BLaER1 (cell line): ENCODE data around the gene PCNT.

Source experiments
- H3K27ac ChIP-seq: shearing (Covaris generic); formaldehyde crosslinking; 2 replicates; pipeline ENCODE4 v1.8.1; 2022
- H3K27me3 ChIP-seq: shearing (Covaris generic); formaldehyde crosslinking; 2 replicates; pipeline ENCODE4 v1.8.1; 2022
- H3K36me3 ChIP-seq: shearing (Covaris generic); formaldehyde crosslinking; 2 replicates; pipeline ENCODE4 v1.8.1; 2022
- H3K4me1 ChIP-seq: shearing (Covaris generic); formaldehyde crosslinking; 2 replicates; pipeline ENCODE4 v1.8.1; 2022
- H3K4me2 ChIP-seq: shearing (Covaris generic); formaldehyde crosslinking; 2 replicates; pipeline ENCODE4 v1.8.1; 2022
- H3K4me3 ChIP-seq: shearing (Covaris generic); formaldehyde crosslinking; 2 replicates; pipeline ENCODE4 v1.8.1; 2022
- H3K9ac ChIP-seq: shearing (Covaris generic); formaldehyde crosslinking; 2 replicates; pipeline ENCODE4 v1.8.1; 2022
- H3K9me3 ChIP-seq: shearing (Covaris generic); formaldehyde crosslinking; 2 replicates; pipeline ENCODE4 v1.8.1; 2022
- H4K20me1 ChIP-seq: shearing (Covaris generic); formaldehyde crosslinking; 2 replicates; pipeline ENCODE4 v1.8.1; 2022
- Cebpa-rat ChIP-seq: shearing (Covaris generic); IDR thresholded peaks from 2 replicates; pipeline ENCODE4 v1.8.1; 2022

Gene PCNT, protein sequence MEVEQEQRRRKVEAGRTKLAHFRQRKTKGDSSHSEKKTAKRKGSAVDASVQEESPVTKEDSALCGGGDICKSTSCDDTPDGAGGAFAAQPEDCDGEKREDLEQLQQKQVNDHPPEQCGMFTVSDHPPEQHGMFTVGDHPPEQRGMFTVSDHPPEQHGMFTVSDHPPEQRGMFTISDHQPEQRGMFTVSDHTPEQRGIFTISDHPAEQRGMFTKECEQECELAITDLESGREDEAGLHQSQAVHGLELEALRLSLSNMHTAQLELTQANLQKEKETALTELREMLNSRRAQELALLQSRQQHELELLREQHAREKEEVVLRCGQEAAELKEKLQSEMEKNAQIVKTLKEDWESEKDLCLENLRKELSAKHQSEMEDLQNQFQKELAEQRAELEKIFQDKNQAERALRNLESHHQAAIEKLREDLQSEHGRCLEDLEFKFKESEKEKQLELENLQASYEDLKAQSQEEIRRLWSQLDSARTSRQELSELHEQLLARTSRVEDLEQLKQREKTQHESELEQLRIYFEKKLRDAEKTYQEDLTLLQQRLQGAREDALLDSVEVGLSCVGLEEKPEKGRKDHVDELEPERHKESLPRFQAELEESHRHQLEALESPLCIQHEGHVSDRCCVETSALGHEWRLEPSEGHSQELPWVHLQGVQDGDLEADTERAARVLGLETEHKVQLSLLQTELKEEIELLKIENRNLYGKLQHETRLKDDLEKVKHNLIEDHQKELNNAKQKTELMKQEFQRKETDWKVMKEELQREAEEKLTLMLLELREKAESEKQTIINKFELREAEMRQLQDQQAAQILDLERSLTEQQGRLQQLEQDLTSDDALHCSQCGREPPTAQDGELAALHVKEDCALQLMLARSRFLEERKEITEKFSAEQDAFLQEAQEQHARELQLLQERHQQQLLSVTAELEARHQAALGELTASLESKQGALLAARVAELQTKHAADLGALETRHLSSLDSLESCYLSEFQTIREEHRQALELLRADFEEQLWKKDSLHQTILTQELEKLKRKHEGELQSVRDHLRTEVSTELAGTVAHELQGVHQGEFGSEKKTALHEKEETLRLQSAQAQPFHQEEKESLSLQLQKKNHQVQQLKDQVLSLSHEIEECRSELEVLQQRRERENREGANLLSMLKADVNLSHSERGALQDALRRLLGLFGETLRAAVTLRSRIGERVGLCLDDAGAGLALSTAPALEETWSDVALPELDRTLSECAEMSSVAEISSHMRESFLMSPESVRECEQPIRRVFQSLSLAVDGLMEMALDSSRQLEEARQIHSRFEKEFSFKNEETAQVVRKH (N-terminal part only)

DNA sequence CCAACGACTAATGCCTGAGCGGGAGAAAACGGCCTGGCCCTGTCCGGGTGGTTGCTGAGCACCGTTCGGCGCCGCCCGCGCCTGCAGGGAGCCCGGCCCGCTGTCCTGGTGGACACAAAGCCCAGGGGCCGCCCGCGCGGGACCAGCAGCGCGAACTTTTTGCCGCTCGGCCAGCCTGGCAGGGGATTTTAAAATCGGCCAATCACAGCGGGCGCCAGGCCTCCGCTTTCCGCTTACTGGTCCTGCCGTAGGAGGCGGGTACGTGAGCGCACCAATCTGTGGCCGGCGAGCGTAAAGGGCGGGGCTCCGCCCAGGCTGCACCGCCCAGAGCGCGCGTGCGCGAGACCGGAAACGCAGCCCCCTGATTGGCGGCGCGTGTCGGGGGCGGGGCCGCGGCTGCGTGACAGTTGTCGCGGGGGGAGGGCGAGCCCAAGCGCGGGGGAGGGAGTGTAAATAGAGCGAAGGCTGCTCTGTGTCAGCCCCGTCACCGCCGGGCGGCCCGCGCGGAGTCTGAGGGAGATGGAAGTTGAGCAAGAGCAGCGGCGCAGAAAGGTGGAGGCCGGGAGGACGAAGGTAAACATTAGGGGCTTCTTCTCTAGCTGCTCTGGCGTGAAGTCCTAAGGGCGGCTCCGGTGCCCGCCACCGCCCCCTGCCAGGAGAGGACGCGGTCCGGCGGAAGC, at the start of gene PCNT, which contains the start of gene C21orf58:
Gene PCNT (plus strand): TSS at position 447 of the 680 bp plus-strand sequence. CDS start 73 bp downstream, at position 520.
Gene C21orf58 (minus strand): TSS at position 161 of the 680 bp plus-strand sequence. CDS start 1,132 bp downstream, outside the sequence.
- peak within 1 kb of the TSS; percentile 99 for H3K27ac ChIP-seq
- peak within 1 kb of the TSS; percentile 97 for H3K4me2 ChIP-seq
- H3K9ac ChIP-seq: peak within 1 kb of the TSS; percentile 99
- no peak for TF ChIP-seq Cebpa-rat
- H3K27me3 ChIP-seq: no peaks in the 10 kb centered on the region
- peak within 1 kb of the TSS; percentile 97 for H3K4me3 ChIP-seq
- no peaks in the 10 kb centered on the region for H3K9me3 ChIP-seq
- peaks cover 31% of the 10 kb centered on the region for H3K36me3 ChIP-seq
- peaks cover 48% of the 10 kb centered on the region for H3K4me1 ChIP-seq
- H4K20me1 ChIP-seq: peaks cover 60% of the 10 kb centered on the region

DNA sequence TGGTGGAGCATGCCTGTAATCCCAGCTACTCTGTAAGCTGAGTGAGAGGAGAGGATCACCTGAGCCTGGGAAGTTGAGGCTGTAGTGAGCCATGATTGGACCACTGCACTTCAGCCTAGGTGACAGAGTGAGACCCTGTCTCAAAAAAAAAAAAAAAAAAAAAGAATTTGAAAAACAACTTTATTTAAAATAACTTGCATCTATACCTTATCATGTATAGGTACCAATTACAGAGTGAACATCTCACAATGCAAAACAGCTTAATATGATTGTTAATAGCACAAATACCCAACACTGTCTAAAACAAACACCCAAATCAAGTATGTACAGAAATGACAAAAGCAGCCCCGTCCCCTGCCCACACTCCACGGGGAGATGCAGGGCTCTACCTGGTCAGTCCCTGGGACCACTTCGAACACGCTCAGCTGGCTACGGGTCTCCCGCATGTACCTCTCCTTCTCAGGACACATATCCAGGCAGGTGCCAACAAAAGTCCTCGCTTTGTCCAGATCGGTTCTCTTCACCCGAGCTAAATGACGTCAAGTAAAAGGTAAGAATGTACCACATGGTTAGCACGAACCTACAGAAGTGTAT, 49.1 kb upstream of the PCNT start:
- Histone ChIP-seq H3K4me2 (no peak overlapping the region), H3K4me1 (no peaks in the 10 kb centered on the region), H3K27me3 (0 out of 2 replicates have a peak, but pooled peaks cover 3% of the 10 kb centered on the region), H3K9me3 (no peaks in the 10 kb centered on the region), H3K36me3 (peaks cover 99% of the 10 kb centered on the region), H3K9ac (no peak overlapping the region), H3K27ac (no peak overlapping the region), H3K4me3 (no peak overlapping the region), H4K20me1 (peaks cover 52% of the 10 kb centered on the region)
- TF ChIP-seq Cebpa-rat: no peak

DNA sequence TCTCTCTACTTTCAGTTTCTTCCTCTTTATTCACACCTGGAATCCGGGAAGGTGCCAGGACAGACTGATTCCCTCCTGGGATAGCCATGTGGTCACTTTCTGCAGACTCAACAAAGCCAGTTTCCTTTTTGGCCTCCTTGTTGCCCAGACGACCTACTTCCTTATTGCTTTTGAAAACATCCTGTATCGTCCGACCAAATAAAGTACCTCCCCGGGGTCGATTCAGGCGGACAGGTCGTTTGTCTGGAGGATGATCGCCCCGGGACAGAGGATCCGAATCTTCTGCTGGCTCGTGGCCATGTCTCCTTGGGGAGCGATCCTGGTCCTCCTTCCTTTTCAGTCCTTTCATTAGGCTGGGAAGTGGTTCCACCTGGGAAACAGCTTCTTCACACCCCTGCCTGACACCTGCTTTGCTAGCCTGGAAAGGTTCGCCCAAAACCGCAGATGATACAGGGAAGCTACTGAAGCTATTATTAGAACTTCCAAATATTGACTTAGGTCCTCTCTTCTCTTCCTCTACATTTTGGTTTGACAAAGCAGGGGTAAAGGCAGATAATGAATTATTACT, 39.8 kb upstream of the PCNT start:
- Histone ChIP-seq H3K9ac (peak overlapping the region; percentile 99), H3K4me1 (peaks cover 55% of the 10 kb centered on the region), H3K36me3 (peaks cover 52% of the 10 kb centered on the region), H3K4me2 (peak overlapping the region; percentile 93), H3K4me3 (peak overlapping the region; percentile 99; the same call in 1 of the 2 replicates), H3K27me3 (no peaks in the 10 kb centered on the region), H4K20me1 (peaks cover 67% of the 10 kb centered on the region), H3K27ac (0 out of 2 replicates have a peak overlapping the region, but pooled peaks have one; percentile 4), H3K9me3 (no peaks in the 10 kb centered on the region)
- TF ChIP-seq Cebpa-rat: no peak

DNA sequence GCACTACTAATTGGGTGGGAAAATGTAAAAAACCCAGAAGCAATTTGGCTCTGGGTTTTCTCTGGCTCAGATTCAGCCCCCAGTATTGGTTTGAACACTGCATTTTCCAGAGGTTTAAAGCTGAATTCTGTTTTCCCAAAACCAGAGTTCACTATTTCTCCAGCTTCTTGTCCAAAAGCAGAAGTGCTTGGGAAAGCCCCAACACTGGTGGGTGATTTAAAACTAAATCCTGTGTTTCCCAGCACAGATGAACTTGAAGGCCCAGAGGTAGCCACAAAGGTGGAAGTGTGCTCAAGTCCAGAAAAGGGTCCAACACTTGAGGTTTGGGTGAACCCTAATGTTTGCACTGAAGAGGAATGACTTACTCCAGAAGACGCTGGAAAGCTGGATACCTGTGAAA, 39.2 kb upstream of the PCNT start:
- H3K4me3 ChIP-seq: peak overlapping the region; percentile 99
- no peak overlapping the region for H3K27ac ChIP-seq
- peaks cover 61% of the 10 kb centered on the region for H4K20me1 ChIP-seq
- H3K9ac ChIP-seq: peak overlapping the region; percentile 99
- no peaks in the 10 kb centered on the region for H3K27me3 ChIP-seq
- no peak for TF ChIP-seq Cebpa-rat
- no peaks in the 10 kb centered on the region for H3K9me3 ChIP-seq
- H3K4me1 ChIP-seq: peaks cover 56% of the 10 kb centered on the region
- peaks cover 46% of the 10 kb centered on the region for H3K36me3 ChIP-seq
- H3K4me2 ChIP-seq: peak overlapping the region; percentile 93

DNA sequence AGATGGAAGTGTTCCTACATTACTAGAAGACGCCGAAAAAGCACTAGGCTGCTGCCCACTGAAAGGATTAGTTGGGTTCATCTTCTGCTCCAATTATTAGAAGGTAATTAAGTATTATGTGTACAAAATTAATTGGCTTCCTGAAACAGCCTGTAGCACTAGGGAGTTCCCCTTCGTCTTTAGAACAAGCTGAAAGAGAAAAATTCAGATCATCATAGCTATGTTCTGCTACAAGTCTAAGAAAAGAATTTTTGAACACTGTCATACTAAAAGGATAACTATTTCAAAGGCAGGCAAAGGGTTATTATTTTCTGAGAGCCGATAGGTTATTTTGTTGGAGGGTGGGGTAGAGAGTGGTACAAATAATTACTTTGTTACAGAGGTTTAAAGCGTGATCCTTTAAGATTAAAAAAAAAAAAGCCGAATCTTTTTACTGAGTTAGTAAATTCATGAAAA, 38.7 kb upstream of the PCNT start, which contains the start of gene MCM3AP:
Gene MCM3AP (minus strand): TSS at position 406 of the 456 bp plus-strand sequence. CDS start 325 bp downstream, at position 81.
- Histone ChIP-seq H3K36me3 (peaks cover 41% of the 10 kb centered on the region), H3K4me2 (peak within 1 kb of the TSS; percentile 93), H4K20me1 (peaks cover 56% of the 10 kb centered on the region), H3K4me3 (peak within 1 kb of the TSS; percentile 99), H3K9me3 (no peaks in the 10 kb centered on the region), H3K4me1 (peaks cover 61% of the 10 kb centered on the region), H3K9ac (peak within 1 kb of the TSS; percentile 99), H3K27me3 (no peaks in the 10 kb centered on the region), H3K27ac (peak within 1 kb of the TSS; percentile 98)
- no peak for TF ChIP-seq Cebpa-rat

DNA sequence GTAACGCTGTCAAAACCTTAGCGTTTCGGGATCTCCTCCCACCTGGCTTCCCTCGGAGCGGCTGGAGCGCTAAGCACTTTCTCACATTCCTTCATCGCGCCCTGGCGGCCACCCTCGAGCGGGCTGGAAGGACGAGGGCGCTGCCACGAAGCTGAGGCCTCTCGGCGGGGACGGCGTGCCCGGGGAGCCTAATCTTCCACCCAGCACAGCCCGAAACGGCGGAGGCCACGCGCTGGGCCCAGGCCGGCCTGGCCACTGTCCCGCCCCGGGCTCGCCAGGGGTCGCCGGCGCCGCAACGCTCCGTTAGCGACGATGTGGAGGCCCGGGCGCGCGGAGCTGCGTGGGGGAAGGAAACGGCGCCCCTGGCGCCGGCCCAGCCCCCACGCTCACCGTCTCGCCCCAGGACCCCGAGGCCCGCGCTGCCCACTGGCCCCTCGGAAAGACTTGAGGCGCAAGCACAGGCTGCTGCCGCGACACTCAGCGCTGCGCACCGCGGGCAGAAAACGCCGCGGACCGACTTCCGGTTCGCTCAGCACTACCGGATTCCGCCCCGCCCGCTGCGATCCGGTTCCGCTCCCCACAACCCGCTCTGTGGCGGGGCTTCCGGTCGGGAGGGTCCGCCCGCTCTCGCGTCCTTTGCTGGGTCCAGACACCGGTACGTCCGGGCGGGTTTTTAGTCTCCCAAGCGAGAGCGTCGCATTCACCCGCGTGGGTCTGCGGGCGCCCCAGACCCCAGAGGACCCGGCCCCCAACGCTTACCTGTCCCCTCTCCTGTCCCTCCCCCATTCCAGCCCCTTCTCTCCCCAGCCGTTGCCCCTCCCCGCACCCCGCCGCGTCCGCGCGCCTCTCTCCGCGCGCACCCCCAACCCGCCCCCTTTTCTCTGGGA, 38.0 kb upstream of the PCNT start, which contains the start of gene YBEY:
Gene YBEY (plus strand): TSS at position 582 of the 887 bp plus-strand sequence. CDS start 572 bp downstream, outside the sequence.
- no peaks in the 10 kb centered on the region for H3K27me3 ChIP-seq

DNA sequence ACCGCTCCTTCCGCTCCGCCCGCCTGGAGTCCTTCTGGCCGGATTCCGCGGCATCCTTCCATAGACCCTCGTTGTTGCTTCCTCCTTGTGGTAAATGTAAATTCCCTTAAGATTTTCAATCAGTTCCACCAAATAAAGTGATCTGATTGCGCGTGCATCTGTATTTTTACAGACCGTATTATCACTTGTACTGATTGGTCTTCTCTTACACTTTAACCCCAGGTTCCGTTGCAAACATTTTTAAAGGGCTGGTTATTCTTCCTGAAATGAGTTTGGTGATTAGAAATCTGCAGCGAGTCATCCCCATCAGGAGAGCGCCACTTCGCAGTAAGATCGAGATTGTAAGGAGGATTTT, 37.3 kb upstream of the PCNT start:
- H4K20me1 ChIP-seq: peaks cover 42% of the 10 kb centered on the region
- H3K4me3 ChIP-seq: peak overlapping the region; percentile 99
- TF ChIP-seq Cebpa-rat: no peak
- no peaks in the 10 kb centered on the region for H3K27me3 ChIP-seq
- peak overlapping the region; percentile 98 for H3K27ac ChIP-seq
- H3K4me2 ChIP-seq: peak overlapping the region; percentile 93
- peaks cover 32% of the 10 kb centered on the region for H3K36me3 ChIP-seq
- peaks cover 68% of the 10 kb centered on the region for H3K4me1 ChIP-seq
- peak overlapping the region; percentile 99 for H3K9ac ChIP-seq
- H3K9me3 ChIP-seq: peaks cover under 1% of the 10 kb centered on the region; the same call in 1 of the 2 replicates

More for the DNA sequence above, 38.0 kb upstream of the PCNT start, which contains the start of gene YBEY:
- H3K4me1 ChIP-seq: peaks cover 69% of the 10 kb centered on the region
- H3K36me3 ChIP-seq: peaks cover 33% of the 10 kb centered on the region
- no peaks in the 10 kb centered on the region for H3K9me3 ChIP-seq
- peak within 1 kb of the TSS; percentile 93 for H3K4me2 ChIP-seq
- H4K20me1 ChIP-seq: peaks cover 48% of the 10 kb centered on the region
- peak within 1 kb of the TSS; percentile 98 for H3K27ac ChIP-seq
- peak within 1 kb of the TSS; percentile 99 for H3K9ac ChIP-seq
- peak within 1 kb of the TSS; percentile 99 for H3K4me3 ChIP-seq
- no peak for TF ChIP-seq Cebpa-rat
